Fibroblast of lung (primary cell): ENCODE measurements around the gene B3GALNT2.
"Not testable (repeated sequence)": the region's sequence is repeated elsewhere in the genome, so short reads cannot be mapped to it uniquely, and the experiment has no call there.

Source experiments
- EZH2 ChIP-seq: IDR thresholded peaks from 2 replicates; pipeline ENCODE4 v1.5.1; 2012; ENCODE audit warnings: low read length, control low read depth, mild to moderate bottlenecking; ENCODE audit errors: missing control alignments
- TF ChIP-seq, protein P1 (sequence below), 2 donors: IDR thresholded peaks in 1 of 2; conservative IDR thresholded peaks in 1 of 2; 1 replicate in 1 of 2; 2 replicates in 1 of 2; pipeline ENCODE4 v1.5.1; 2011 to 2012; ENCODE audit warnings: low read length in 2 of 2, control low read depth in 1 of 2, inconsistent platforms in 1 of 2, low read depth in 1 of 2, mild to moderate bottlenecking in 1 of 2

- TF ChIP-seq, protein P1, sequence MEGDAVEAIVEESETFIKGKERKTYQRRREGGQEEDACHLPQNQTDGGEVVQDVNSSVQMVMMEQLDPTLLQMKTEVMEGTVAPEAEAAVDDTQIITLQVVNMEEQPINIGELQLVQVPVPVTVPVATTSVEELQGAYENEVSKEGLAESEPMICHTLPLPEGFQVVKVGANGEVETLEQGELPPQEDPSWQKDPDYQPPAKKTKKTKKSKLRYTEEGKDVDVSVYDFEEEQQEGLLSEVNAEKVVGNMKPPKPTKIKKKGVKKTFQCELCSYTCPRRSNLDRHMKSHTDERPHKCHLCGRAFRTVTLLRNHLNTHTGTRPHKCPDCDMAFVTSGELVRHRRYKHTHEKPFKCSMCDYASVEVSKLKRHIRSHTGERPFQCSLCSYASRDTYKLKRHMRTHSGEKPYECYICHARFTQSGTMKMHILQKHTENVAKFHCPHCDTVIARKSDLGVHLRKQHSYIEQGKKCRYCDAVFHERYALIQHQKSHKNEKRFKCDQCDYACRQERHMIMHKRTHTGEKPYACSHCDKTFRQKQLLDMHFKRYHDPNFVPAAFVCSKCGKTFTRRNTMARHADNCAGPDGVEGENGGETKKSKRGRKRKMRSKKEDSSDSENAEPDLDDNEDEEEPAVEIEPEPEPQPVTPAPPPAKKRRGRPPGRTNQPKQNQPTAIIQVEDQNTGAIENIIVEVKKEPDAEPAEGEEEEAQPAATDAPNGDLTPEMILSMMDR (conservative IDR thresholded peaks at IDR 0.05 in 1 of 2, IDR thresholded peaks at IDR 0.05 in 1 of 2; ENCODE audit: low read depth in 1 of 2, low read length in 2 of 2): not testable (repeated sequence)
- not testable (repeated sequence) for TF ChIP-seq EZH2
These were observed 38.6 kb upstream of the B3GALNT2 start for GRCh38 chr1:235542845-235543244.
